Heart left ventricle (tissue), 13 donors: ENCODE measurements around the gene LRRC70.

Source experiments
- CTCF ChIP-seq, 12 donors: fragments of 200-600 bp; sonication (generic) in 4 of 12; IDR thresholded peaks; one replicate each; pipeline versions ENCODE4 v1.5.0 to v1.8.0; 2018 to 2022; ENCODE audit warnings: antibody characterized with exemption in 12 of 12, mild to moderate bottlenecking in 5 of 12
- POLR2A ChIP-seq, 2 donors: fragments of 450-650 bp; IDR thresholded peaks; one replicate each; pipeline ENCODE4 v1.6.1; 2017; ENCODE audit warnings: antibody characterized with exemption in 2 of 2, mild to moderate bottlenecking in 2 of 2, moderate library complexity in 2 of 2
- donor health status: ischemic (EF 13 %, LVEDD 7.1; RV severe dilation, severe dysfunction).
- donor health status: DM: no; HTN: yes; CAD: no.
- donor health status: DM: no; HTN: no; CAD: no.
- donor health status: ischemic (EF 25% LVEDD 6.9; RV normal size, moderate dysfunction).
- donor health status: ischemic (EF 25% LVEDD 5.7; RV mildly dilated, moderate dysfunction).
- donor health status: ischemic (EF 35%, LVEDD 5.7; RV mildly dilated, moderate dysfunction).
- donor health status: nonischemic (EF 11% LVEDD 7.7; RV severe dilation, severe dysfunction).
- donor health status: DM: yes; HTN: yes; CAD: no.
- donor health status: PGD.
- donor health status: ischemic (EF 29% LVEDD 5.4; RV normal size, mild dysfunction).
- donor health status: nonischemic (EF 23%, LVEDD 6.1; RV moderate dilation, normal function).

GRCh38 chr5:62605638-62606037 is 27.0 kb downstream of the LRRC70 start:
- TF ChIP-seq POLR2A (IDR thresholded peaks at IDR 0.05), result no peak
- TF ChIP-seq CTCF (IDR thresholded peaks at IDR 0.05), result no peak
